Measurements from ENCODE around the gene CROCC. TPM values are rescaled to one million over a fixed set of nuclear protein-coding genes. Genes with fewer than 3 reads are reported as not detected.
"Not testable (repeated sequence)": the region's sequence is repeated elsewhere in the genome, so short reads cannot be mapped to it uniquely, and the experiment has no call there.

The CROCC gene
- total and polyA plus RNA-seq, 4 donors = 2.9 to 8.3 (median 5.1) TPM

DNA sequence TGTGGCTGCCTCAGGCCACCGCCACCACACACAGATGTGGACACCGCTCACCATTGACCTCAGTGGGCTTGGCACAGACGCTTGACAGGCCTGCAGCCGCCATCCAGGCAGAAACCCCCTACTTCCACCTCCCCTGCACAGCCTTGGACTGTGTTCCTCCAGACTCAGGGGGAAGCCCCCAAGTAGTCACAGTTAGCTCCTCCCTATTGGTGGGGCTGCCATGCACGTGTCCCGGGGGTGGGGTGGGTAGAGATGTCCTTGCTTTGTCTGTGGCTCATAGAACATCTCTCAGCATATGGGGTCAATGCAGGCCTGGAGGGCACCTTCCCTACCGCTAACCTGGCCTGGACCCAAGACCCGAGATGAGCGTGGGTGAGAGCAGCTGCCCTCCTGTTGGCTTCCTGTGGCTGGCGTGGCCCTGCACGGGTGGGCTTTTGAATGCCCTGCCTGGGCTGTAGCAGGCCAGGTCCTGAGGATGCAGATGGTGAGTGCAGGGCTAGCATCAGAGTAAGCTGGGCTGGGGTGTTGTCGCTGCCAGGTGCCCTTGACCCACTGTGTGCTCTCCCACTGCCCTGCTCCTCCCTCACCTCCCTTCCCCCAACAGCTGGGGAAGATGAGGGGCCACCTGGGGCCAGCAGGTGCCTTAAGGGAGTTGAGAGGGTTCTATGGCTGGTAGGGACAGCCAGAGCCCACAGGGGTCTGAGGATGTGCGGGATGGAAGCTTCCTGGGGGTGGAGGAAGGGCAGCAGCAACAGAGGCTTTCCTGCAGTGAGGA lies 6.2 kb downstream of the CROCC start:
- no peak overlapping the region for H3K9ac ChIP-seq (ENCODE audit: low read depth in 1 of 2, low read length in 2 of 2)
- H3K4me1 ChIP-seq (ENCODE audit: control insufficient read depth in 4 of 4, insufficient read depth in 4 of 4, low read length in 3 of 4) = no peaks in the 10 kb centered on the region
- TF ChIP-seq, protein P1, sequence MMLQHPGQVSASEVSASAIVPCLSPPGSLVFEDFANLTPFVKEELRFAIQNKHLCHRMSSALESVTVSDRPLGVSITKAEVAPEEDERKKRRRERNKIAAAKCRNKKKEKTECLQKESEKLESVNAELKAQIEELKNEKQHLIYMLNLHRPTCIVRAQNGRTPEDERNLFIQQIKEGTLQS (IDR thresholded peaks at IDR 0.05) = no peak
- TF ChIP-seq, protein P2, sequence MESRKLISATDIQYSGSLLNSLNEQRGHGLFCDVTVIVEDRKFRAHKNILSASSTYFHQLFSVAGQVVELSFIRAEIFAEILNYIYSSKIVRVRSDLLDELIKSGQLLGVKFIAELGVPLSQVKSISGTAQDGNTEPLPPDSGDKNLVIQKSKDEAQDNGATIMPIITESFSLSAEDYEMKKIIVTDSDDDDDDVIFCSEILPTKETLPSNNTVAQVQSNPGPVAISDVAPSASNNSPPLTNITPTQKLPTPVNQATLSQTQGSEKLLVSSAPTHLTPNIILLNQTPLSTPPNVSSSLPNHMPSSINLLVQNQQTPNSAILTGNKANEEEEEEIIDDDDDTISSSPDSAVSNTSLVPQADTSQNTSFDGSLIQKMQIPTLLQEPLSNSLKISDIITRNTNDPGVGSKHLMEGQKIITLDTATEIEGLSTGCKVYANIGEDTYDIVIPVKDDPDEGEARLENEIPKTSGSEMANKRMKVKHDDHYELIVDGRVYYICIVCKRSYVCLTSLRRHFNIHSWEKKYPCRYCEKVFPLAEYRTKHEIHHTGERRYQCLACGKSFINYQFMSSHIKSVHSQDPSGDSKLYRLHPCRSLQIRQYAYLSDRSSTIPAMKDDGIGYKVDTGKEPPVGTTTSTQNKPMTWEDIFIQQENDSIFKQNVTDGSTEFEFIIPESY (IDR thresholded peaks at IDR 0.05) = no peak
- TF ChIP-seq NR2F2 (IDR thresholded peaks at IDR 0.05) = no peak
- TF ChIP-seq, protein P3, sequence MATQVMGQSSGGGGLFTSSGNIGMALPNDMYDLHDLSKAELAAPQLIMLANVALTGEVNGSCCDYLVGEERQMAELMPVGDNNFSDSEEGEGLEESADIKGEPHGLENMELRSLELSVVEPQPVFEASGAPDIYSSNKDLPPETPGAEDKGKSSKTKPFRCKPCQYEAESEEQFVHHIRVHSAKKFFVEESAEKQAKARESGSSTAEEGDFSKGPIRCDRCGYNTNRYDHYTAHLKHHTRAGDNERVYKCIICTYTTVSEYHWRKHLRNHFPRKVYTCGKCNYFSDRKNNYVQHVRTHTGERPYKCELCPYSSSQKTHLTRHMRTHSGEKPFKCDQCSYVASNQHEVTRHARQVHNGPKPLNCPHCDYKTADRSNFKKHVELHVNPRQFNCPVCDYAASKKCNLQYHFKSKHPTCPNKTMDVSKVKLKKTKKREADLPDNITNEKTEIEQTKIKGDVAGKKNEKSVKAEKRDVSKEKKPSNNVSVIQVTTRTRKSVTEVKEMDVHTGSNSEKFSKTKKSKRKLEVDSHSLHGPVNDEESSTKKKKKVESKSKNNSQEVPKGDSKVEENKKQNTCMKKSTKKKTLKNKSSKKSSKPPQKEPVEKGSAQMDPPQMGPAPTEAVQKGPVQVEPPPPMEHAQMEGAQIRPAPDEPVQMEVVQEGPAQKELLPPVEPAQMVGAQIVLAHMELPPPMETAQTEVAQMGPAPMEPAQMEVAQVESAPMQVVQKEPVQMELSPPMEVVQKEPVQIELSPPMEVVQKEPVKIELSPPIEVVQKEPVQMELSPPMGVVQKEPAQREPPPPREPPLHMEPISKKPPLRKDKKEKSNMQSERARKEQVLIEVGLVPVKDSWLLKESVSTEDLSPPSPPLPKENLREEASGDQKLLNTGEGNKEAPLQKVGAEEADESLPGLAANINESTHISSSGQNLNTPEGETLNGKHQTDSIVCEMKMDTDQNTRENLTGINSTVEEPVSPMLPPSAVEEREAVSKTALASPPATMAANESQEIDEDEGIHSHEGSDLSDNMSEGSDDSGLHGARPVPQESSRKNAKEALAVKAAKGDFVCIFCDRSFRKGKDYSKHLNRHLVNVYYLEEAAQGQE (IDR thresholded peaks at IDR 0.05) = no peak
- no peak for TF ChIP-seq FOXA1 (IDR thresholded peaks at IDR 0.05)
- TF ChIP-seq RAD21 (IDR thresholded peaks at IDR 0.05) = no peak
- TF ChIP-seq, protein P4, sequence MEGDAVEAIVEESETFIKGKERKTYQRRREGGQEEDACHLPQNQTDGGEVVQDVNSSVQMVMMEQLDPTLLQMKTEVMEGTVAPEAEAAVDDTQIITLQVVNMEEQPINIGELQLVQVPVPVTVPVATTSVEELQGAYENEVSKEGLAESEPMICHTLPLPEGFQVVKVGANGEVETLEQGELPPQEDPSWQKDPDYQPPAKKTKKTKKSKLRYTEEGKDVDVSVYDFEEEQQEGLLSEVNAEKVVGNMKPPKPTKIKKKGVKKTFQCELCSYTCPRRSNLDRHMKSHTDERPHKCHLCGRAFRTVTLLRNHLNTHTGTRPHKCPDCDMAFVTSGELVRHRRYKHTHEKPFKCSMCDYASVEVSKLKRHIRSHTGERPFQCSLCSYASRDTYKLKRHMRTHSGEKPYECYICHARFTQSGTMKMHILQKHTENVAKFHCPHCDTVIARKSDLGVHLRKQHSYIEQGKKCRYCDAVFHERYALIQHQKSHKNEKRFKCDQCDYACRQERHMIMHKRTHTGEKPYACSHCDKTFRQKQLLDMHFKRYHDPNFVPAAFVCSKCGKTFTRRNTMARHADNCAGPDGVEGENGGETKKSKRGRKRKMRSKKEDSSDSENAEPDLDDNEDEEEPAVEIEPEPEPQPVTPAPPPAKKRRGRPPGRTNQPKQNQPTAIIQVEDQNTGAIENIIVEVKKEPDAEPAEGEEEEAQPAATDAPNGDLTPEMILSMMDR (IDR thresholded peaks at IDR 0.05; ENCODE audit: low read depth, low read length, missing input control) = no peak
- TF ChIP-seq, protein P5, sequence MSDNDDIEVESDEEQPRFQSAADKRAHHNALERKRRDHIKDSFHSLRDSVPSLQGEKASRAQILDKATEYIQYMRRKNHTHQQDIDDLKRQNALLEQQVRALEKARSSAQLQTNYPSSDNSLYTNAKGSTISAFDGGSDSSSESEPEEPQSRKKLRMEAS (IDR thresholded peaks at IDR 0.05) = no peak
- TF ChIP-seq HNF4G (IDR thresholded peaks at IDR 0.05) = no peak
- no peak for TF ChIP-seq RXRA (IDR thresholded peaks at IDR 0.05)
- TF ChIP-seq JUND (IDR thresholded peaks at IDR 0.05) = no peak
- TF ChIP-seq GABPA (IDR thresholded peaks at IDR 0.05 in 1 of 2, conservative IDR thresholded peaks at IDR 0.05 in 1 of 2) = no peak
- TF ChIP-seq HNF4A (conservative IDR thresholded peaks at IDR 0.05) = no peak
- no peak for TF ChIP-seq FOXA2 (IDR thresholded peaks at IDR 0.05)
- no peak for TF ChIP-seq SP1 (IDR thresholded peaks at IDR 0.05)
- H3K36me3 ChIP-seq (ENCODE audit: control insufficient read depth in 4 of 4, insufficient read depth in 3 of 4, low read depth in 1 of 4, low read length in 3 of 4) = no peaks in the 10 kb centered on the region
- no peaks in the 10 kb centered on the region for H3K9me3 ChIP-seq (ENCODE audit: control insufficient read depth in 4 of 4, low read length in 3 of 4)
- H3K27me3 ChIP-seq (ENCODE audit: control insufficient read depth in 4 of 4, insufficient read depth in 4 of 4, low read length in 3 of 4) = no peaks in the 10 kb centered on the region
- DNase-seq (ENCODE audit: low spot score) = no peak
- no peak overlapping the region for H3K27ac ChIP-seq (ENCODE audit: low read depth in 1 of 2, low read length in 2 of 2)
- no peak overlapping the region for H3K4me3 ChIP-seq (ENCODE audit: low read depth in 1 of 3, low read length in 3 of 3)
- WGBS = 83% methylated on average over 13 of the region's 13 CpGs

DNA sequence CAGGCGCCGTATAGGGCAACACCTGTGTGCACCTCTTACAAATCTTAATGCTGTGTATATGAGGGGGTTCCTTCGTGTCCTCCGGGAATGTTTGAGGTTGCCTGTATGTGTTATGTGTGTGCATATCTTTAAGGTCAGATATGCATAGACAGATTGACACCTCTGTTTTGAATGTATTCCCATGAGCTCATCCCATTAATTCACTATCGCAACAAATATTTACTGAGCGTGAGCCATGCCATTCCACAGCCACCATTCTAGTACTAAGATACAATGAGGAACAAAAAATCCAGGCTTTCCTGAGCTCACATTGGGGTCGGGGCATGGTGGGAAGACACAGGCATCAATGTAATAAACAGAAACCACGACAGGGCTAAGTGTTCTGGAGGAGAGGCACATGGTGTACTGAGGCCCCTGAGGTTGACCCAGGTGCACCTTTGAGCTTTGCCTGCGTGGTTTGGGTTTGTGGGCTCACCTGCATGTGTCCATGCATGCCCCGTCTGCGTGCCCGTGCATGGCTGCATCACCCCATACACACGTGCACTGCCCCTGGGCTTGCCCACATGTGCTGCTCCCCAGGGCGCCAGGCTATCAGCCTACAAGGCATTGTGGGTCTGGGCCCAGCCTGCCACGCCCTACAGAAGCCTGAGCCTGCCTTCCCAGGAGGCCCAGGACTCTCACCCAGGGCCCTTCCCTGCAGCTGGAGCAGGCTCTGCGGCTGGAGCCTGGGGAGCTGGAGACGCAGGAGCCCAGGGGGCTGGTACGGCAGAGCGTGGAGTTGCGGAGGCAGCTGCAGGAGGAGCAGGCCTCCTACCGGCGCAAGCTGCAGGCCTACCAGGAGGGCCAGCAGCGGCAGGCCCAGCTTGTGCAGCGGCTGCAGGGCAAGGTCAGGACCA lies 7.7 kb downstream of the CROCC start:
- not testable (repeated sequence) for H3K36me3 ChIP-seq (ENCODE audit: control insufficient read depth in 4 of 4, insufficient read depth in 3 of 4, low read depth in 1 of 4, low read length in 3 of 4); H3K27me3 ChIP-seq (ENCODE audit: control insufficient read depth in 4 of 4, insufficient read depth in 4 of 4, low read length in 3 of 4); H3K27ac ChIP-seq (ENCODE audit: low read depth in 1 of 2, low read length in 2 of 2); H3K9me3 ChIP-seq (ENCODE audit: control insufficient read depth in 4 of 4, low read length in 3 of 4); H3K4me3 ChIP-seq (ENCODE audit: low read depth in 1 of 3, low read length in 3 of 3); H3K9ac ChIP-seq (ENCODE audit: low read depth in 1 of 2, low read length in 2 of 2); H3K4me1 ChIP-seq (ENCODE audit: control insufficient read depth in 4 of 4, insufficient read depth in 4 of 4, low read length in 3 of 4); DNase-seq (ENCODE audit: low spot score)
- 92% methylated on average over 24 of the region's 24 CpGs for WGBS

DNA sequence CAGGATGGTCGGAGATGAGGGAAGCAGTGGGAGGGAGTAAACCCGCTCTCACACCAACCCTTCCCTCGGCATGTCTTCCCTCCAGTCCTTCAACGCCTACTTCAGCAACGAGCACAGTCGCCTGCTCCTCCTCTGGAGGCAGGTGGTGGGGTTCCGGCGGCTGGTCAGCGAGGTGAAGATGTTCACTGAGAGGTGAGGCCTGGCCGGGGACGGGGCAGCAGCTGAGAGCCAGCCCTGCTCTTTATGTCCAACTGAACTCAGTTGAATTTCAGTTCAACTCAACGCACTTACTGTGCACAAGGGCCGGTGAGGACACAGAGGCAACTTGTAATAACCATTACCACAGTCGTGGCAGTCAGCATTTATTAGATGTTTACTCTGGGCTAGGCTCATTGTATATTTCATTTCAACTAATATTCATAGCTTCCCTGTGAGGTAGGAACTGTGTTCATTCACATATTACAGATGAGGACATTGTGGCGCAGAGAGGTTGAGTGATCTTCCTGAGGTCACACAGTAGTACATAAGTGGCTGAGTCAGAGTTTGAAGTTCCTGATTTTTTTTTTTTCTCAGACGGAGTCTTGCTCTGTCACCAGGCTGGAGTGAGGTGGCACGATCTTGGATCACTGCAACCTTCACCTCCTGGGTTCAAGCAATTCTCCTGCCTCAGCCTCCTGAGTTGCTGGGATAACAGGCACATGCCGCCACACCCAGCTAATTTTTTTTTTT lies 9.6 kb downstream of the CROCC start:
- H3K9ac ChIP-seq (ENCODE audit: low read depth in 1 of 2, low read length in 2 of 2); H3K27ac ChIP-seq (ENCODE audit: low read depth in 1 of 2, low read length in 2 of 2); H3K27me3 ChIP-seq (ENCODE audit: control insufficient read depth in 4 of 4, insufficient read depth in 4 of 4, low read length in 3 of 4); DNase-seq (ENCODE audit: low spot score); H3K4me3 ChIP-seq (ENCODE audit: low read depth in 1 of 3, low read length in 3 of 3); H3K36me3 ChIP-seq (ENCODE audit: control insufficient read depth in 4 of 4, insufficient read depth in 3 of 4, low read depth in 1 of 4, low read length in 3 of 4); H3K9me3 ChIP-seq (ENCODE audit: control insufficient read depth in 4 of 4, low read length in 3 of 4); H3K4me1 ChIP-seq (ENCODE audit: control insufficient read depth in 4 of 4, insufficient read depth in 4 of 4, low read length in 3 of 4): not testable (repeated sequence)
- WGBS = 90% methylated on average over 18 of the region's 18 CpGs
